Thyroid gland (tissue), 4 donors: ENCODE results near the gene RAB30. TPM values are rescaled to one million over a fixed set of nuclear protein-coding genes. Genes with fewer than 3 reads are reported as not detected.

Experiments
- DNase-seq, 2 donors: peaks; one replicate each; pipeline ENCODE4 v3.0.0-alpha.2; 2019
- H3K27ac ChIP-seq, 3 donors: fragments of 200-600 bp; sonication (generic); 1 replicate in 2 of 3; 2 replicates in 1 of 3; pipeline ENCODE4 v1.5.1; 2016 to 2019; ENCODE audit warnings: mild to moderate bottlenecking in 1 of 3, moderate library complexity in 1 of 3
- H3K27me3 ChIP-seq: fragments of 200-600 bp; sonication (generic); one replicate; pipeline ENCODE4 v1.5.1; 2019
- H3K36me3 ChIP-seq, 2 donors: fragments of 200-600 bp; sonication (generic); one replicate each; pipeline ENCODE4 v1.5.1; 2016 to 2019
- H3K4me1 ChIP-seq, 2 donors: fragments of 200-600 bp; sonication (generic); one replicate each; pipeline ENCODE4 v1.5.1; 2017 to 2019
- H3K4me3 ChIP-seq, 3 donors: fragments of 200-600 bp; sonication (generic); replicated peaks in 1 of 3; 1 replicate in 2 of 3; 2 replicates in 1 of 3; pipeline ENCODE4 v1.5.1; 2016; ENCODE audit warnings: mild to moderate bottlenecking in 1 of 3
- H3K9me3 ChIP-seq: fragments of 200-600 bp; sonication (generic); one replicate; pipeline ENCODE4 v1.5.1; 2017
- CTCF ChIP-seq, 6 experiments: fragments of 200-600 bp in 3 of 6; fragments of 450-650 bp in 3 of 6; sonication (generic) in 3 of 6; IDR thresholded peaks; one replicate each; pipeline ENCODE4 v1.5.1; 2016 to 2019; ENCODE audit warnings: antibody characterized with exemption in 6 of 6, mild to moderate bottlenecking in 2 of 6, inconsistent platforms in 1 of 6, moderate library complexity in 1 of 6
- POLR2A ChIP-seq, 2 donors: fragments of 450-650 bp; IDR thresholded peaks; one replicate each; pipeline ENCODE4 v1.6.1; 2017; ENCODE audit warnings: antibody characterized with exemption in 2 of 2, mild to moderate bottlenecking in 2 of 2, moderate library complexity in 1 of 2
- WGBS, 2 donors: methylation state at CpG; one replicate each; pipeline ENCODE4 v1.1.5; 2017; 5-methylcytosine and 5-hydroxymethylcytosine counted together
- intact Hi-C: fragments of 100-400 bp; cut with DNase I; formaldehyde crosslinking; loops from one replicate; pipeline ENCODE4 v1.15.1; 2023
- total RNA-seq, 4 donors: library from RNA; depleted of rRNA; stranded (reverse); fragments of >200 nt; gene quantifications; one replicate each; pipeline ENCODE4 v1.2.3, GENCODE V29; 2016

Gene RAB30
- total RNA-seq, 4 donors from 2014 or later, result 12.0 to 30.0 (median 22.8) TPM

DNA sequence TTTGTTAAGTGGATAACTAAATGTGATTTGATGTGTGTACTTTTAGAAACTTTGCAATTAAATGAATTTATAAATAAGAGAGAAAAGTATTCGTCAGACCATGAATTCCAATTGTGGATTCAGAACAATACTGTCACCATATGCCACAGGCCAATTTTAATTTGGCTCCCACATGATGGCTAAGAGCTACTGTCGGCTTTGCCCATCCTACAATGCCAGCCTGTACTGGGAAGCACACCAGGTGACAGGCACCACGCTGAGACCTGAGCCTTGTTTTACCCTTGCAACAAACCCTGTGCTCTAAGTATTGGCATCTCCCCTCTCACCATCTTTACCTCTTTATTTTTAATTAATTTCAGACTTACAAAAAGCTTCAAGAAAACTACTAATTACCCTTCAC is 14.0 kb downstream of the RAB30 start:
- TF ChIP-seq CTCF (IDR thresholded peaks at IDR 0.05) (no peak), POLR2A (IDR thresholded peaks at IDR 0.05) (no peak)
- WGBS, 2 donors, result 94 to 95% methylated on average over 3 of the region's 3 CpGs

DNA sequence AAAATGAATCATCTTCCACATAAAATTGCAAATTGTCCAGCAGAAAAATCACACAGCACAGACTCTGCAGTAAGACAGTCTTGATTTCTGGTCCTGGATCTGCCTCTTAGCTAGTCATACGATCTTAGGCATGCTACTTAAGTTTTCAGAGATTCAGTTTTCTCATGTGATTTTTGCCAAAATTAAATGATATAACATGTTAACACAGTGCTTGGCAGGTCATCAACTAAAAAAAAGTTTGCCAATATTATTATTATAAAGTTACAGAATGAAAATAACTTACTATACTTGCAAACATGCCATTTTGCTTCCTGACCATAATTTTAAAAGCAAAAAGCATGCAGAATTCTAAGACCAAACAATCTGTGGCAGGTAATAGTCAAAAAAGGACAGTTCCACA is 15.1 kb downstream of the RAB30 start:
- no peak for DNase-seq
- Histone ChIP-seq H3K27ac (no peak overlapping the region), H3K9me3 (no peaks in the 10 kb centered on the region), H3K36me3 (no peaks in the 10 kb centered on the region), H3K4me1 (peaks cover 7 to 23% of the 10 kb centered on the region in 2 donors), H3K27me3 (no peaks in the 10 kb centered on the region), H3K4me3 (no peak overlapping the region)
- TF ChIP-seq CTCF (IDR thresholded peaks at IDR 0.05) (no peak), POLR2A (IDR thresholded peaks at IDR 0.05) (no peak)
- WGBS, 2 donors, result 71 to 80% methylated on average over 1 of the region's 1 CpG
- intact Hi-C loops, result no loop called here

More for the DNA sequence above, 14.0 kb downstream of the RAB30 start:
- Histone ChIP-seq H3K4me1 (peaks cover 12 to 24% of the 10 kb centered on the region in 2 donors), H3K4me3 (no peak overlapping the region), H3K27me3 (no peaks in the 10 kb centered on the region), H3K9me3 (no peaks in the 10 kb centered on the region), H3K27ac (no peak overlapping the region), H3K36me3 (no peaks in the 10 kb centered on the region)
- DNase-seq, result no peak
- intact Hi-C loops, result no loop called here

- intact Hi-C loops, result no loop called here
- no peaks in the 10 kb centered on the region for H3K9me3 ChIP-seq
- 80 to 83% methylated on average over 2 of the region's 2 CpGs for WGBS, 2 donors
- H3K4me1 ChIP-seq, result peaks cover 10 to 23% of the 10 kb centered on the region in 2 donors
- TF ChIP-seq POLR2A (IDR thresholded peaks at IDR 0.05), result no peak
- TF ChIP-seq CTCF (IDR thresholded peaks at IDR 0.05), result no peak
- DNase-seq, result no peak
- no peaks in the 10 kb centered on the region for H3K36me3 ChIP-seq
- no peak overlapping the region for H3K27ac ChIP-seq
- H3K27me3 ChIP-seq, result no peaks in the 10 kb centered on the region
- H3K4me3 ChIP-seq, result no peak overlapping the region
Measured at GRCh38 chr11:83056204-83056603, 15.5 kb downstream of the RAB30 start.

DNA sequence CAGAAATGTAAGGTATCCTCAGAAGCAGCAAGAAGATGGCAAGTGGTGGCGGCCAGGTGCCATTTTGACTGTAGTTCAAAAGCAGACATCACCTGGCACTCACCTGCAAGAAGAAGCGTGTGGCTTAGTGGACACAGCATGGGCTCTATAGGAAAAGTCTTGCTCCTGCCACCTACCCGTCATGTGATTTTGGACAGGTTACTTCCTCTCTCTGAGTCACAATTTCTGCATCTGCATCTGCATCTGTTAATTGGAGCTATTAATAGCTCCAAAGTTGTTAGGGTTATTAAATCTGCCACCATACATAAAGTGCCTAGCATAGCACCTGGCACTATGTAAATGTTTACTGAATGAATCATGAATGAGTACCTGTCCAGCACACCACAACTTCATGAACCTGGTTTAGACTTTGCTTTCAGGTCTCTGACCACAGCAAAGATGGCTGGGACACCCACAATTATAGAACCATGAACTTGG is 16.8 kb downstream of the RAB30 start:
- H3K4me3 ChIP-seq, result no peak overlapping the region
- TF ChIP-seq CTCF (IDR thresholded peaks at IDR 0.05) (no peak), POLR2A (IDR thresholded peaks at IDR 0.05) (no peak)
- intact Hi-C loops, result no loop called here
- WGBS, 2 donors, result 91 to 98% methylated on average over 3 of the region's 3 CpGs
- H3K4me1 ChIP-seq, result peaks cover 10 to 23% of the 10 kb centered on the region in 2 donors
- no peaks in the 10 kb centered on the region for H3K9me3 ChIP-seq
- DNase-seq, result no peak
- H3K27ac ChIP-seq, result no peak overlapping the region
- H3K36me3 ChIP-seq, result no peaks in the 10 kb centered on the region
- H3K27me3 ChIP-seq, result no peaks in the 10 kb centered on the region

- no peak for DNase-seq
- Histone ChIP-seq H3K4me3 (no peak overlapping the region), H3K36me3 (no peaks in the 10 kb centered on the region), H3K4me1 (peaks cover 10 to 23% of the 10 kb centered on the region in 2 donors), H3K27ac (no peak overlapping the region), H3K9me3 (no peaks in the 10 kb centered on the region), H3K27me3 (no peaks in the 10 kb centered on the region)
- intact Hi-C loops, result no loop called here
- TF ChIP-seq POLR2A (IDR thresholded peaks at IDR 0.05), result no peak
- no peak for TF ChIP-seq CTCF (IDR thresholded peaks at IDR 0.05)
- 85 to 90% methylated on average over 2 of the region's 2 CpGs for WGBS, 2 donors
Measured at GRCh38 chr11:83054001-83054400, 17.7 kb downstream of the RAB30 start.
